GM13977 (cell line): ENCODE results near the gene TGOLN2.

Experiments used
- DNase-seq: peaks from one replicate; pipeline ENCODE4 v3.0.0; 2012; ENCODE audit warnings: low spot score
- in situ Hi-C: fragments of 300-500 bp; cut with MboI; formaldehyde crosslinking; loops from one replicate; pipeline ENCODE4 v1.12.0; 2022; ENCODE audit warnings: low sequenced_read_pairs, low pct_unique_long_range_greater_than_20kb, mixed read lengths, inconsistent platforms; ENCODE audit not compliant: unreplicated experiment
- TF ChIP-seq, protein P1 (sequence below): IDR thresholded peaks from 2 replicates; pipeline ENCODE4 v1.5.1; 2012; ENCODE audit warnings: mild to moderate bottlenecking, control low read depth; ENCODE audit not compliant: insufficient read depth; ENCODE audit errors: extremely low read depth, missing control alignments

TGOLN2 gene

DNA sequence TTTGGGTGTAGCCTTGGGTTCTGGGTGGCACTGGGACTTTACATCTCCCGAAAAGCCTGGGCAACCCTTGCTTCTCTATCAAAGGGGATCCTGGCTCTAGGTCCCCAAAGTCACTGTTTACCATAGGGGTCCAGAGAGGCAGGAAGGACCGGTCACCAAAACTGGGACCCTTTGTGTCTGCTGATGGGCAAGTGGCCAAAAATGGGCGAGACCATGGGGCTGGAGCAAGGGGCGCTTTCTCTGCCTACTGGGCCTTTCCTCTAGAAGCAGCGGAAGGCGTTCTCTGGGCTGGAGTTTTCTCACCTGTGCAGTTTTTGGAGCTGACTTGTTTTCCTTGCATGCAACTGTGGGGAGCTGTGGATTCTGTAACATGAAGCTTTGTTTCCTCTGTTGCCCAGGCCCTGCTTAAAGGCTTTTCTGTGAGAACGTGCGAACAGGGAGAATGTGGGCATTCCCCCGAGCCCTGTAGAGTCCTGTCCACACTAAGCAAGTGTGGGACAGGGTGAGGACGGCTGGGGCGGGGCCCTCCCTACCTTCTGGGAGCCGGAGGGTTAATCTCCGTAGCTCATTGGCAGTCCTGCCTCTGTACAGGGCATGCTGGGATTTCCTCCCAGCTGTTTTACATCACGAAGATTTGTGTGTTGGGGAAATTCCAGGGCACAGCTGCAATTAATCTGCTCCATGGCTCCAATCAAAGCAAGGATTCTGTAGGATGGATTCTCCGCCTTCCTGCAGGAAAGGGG lies 50.2 kb downstream of the TGOLN2 start:
- no peak for DNase-seq
- in situ Hi-C loops: loop anchor here (25.0 kb wide), 3 partner anchors 215 to 790 kb away; partner anchors contain the start of gene TMSB10
- TF ChIP-seq, protein P1, sequence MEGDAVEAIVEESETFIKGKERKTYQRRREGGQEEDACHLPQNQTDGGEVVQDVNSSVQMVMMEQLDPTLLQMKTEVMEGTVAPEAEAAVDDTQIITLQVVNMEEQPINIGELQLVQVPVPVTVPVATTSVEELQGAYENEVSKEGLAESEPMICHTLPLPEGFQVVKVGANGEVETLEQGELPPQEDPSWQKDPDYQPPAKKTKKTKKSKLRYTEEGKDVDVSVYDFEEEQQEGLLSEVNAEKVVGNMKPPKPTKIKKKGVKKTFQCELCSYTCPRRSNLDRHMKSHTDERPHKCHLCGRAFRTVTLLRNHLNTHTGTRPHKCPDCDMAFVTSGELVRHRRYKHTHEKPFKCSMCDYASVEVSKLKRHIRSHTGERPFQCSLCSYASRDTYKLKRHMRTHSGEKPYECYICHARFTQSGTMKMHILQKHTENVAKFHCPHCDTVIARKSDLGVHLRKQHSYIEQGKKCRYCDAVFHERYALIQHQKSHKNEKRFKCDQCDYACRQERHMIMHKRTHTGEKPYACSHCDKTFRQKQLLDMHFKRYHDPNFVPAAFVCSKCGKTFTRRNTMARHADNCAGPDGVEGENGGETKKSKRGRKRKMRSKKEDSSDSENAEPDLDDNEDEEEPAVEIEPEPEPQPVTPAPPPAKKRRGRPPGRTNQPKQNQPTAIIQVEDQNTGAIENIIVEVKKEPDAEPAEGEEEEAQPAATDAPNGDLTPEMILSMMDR: no peak

DNA sequence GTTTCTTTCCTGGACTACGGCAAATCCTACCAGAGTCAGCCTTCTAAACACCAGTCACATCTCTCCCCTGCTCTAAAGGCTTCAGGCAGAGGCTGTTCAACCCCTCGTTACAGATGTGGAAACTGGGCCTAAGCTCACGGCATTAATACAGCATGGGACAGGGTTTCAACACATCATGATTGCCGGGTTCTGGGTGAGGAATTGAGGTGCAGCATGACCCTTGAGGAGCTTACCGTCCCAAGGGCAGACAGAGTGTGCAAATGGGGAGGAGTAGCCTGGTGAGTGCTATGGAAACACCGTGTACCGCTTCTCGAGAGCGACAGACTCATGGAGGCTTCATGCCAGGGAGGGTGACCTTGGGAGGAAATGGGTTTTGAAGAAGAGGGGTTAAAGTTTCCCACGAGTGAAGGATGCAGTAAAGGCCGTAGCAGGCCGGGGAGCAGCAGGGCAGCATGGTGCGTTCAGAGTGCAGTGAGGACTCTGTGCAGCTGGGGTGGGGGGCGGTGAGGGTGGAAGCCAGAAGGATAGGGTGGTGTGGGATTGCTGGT lies 51.1 kb downstream of the TGOLN2 start:
- DNase-seq: no peak
- in situ Hi-C loops: loop anchor here (25.0 kb wide), 3 partner anchors 214 to 789 kb away; partner anchors contain the start of gene TMSB10
- TF ChIP-seq, protein P1: no peak

DNA sequence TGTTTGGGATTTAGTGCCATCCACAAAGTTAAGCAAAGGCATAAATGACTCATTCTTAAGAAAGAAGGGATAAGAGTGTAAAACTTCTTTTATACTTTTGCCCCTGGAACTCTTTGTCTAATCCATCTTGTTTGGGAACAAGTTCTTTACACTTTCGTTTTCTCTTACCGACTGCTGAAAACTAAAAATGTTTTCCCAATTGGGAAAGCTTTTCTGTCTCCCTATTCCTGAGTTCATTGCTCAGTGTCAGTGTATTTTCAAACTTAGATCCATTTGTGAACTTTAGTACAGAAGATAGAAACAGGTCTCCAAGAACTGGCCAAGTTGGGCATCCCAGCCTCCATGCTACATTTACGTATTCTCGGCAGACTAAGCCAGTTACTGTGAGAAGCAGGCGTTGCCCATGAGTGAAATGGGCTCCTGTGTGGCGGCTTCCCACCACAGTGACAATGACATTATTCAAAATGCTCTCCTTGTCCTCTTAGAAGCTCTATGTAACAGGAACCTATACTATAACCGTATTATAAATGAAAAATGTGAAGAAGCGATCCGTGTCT lies 51.7 kb downstream of the TGOLN2 start:
- in situ Hi-C loops: loop anchor here (25.0 kb wide), 3 partner anchors 214 to 789 kb away; partner anchors contain the start of gene TMSB10
- TF ChIP-seq, protein P1: no peak

DNA sequence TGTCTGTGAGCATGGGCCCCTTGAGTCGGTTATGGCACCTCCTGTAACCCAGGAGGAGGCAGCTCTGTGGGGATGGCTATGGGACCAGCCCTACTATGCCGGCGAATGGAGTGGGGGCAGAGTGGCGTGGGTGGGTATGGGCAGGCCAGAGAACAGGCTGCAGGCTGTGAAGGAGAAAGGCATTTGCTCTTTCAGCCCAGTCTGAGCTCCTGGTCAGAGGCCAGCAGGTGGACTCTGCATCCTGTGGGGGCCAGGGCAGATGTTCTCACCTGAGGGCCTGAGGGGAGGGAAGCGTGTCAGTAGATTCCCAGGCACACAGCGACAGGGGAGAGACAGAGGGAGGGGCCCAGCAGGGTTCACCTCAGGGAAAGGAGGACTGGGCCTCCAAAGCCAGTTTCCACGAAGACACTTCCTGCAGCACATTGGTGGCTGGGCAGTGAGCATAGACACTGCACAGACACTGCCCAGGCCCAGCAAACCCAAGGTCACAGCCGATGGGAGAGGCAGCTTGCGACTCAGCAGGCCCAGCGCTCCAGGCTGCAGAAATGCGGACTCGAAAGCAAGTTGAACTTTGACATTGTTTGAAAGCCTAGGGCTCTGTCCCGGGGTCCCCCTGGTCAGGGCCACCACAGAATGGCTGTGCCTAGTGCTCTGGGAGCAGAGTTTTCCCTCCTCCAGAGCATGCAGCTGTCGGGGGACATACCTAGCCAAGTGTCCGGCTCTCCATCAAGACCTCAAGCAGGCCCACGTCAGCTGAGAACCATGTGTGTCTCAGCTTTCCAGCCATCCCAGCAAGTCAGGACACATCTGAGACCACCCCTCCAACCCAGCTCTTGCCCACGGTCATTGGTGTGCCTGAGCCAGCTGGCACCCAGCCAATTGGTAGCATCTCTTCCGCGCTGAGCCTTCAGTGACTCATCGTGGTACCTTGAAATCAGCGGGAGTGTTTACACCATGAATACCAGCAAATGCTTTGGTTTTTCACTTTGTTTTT lies 53.8 kb downstream of the TGOLN2 start:
- no peak for DNase-seq
- TF ChIP-seq, protein P1: no peak
- in situ Hi-C loops: no loop called here

More for the DNA sequence above, 51.7 kb downstream of the TGOLN2 start:
- DNase-seq: no peak

DNA sequence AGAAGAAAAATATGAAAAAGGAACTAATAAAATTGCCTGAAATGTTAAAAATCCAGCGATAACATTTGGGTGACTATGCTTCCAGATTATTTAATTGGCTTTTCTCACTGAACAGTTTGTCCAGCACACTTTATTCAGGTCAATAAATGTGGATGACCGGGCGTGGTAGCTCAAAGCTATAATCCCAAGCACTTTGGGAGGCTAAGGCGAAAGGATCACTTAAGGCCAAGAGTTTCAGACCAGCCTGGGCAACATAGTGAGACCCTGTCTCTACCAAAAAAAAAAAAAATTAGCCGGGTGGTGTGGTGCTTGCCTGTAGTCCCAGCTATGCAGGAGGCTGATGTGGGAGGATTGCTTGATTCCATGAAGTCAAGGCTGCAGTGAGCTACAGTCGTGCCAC lies 55.4 kb downstream of the TGOLN2 start:
- TF ChIP-seq, protein P1: no peak
- no peak for DNase-seq
- in situ Hi-C loops: no loop called here

DNA sequence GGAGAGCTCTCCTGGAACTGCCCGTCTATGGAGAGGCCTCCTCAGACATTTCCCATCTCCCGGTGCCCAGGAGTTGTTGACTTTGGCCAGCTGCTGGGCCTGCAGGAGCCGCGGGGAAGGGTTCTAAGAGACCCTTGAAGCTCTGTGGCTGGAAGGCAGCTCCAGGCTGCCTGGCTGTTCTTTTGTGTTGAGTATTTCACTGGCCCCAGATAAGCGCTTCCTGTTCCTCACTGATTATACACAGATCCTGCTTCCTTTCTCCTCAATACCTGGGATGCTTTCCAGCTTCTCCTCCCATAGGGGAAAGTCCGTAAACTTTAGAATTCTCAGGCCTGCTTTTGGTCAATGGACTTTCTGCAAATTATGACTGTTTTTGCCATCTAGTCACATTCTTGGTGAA lies 57.8 kb downstream of the TGOLN2 start:
- TF ChIP-seq, protein P1: no peak
- no peak for DNase-seq
- in situ Hi-C loops: no loop called here
